ENCODE data around the gene HSD17B1. TPM values are rescaled to one million over a fixed set of nuclear protein-coding genes. Genes with fewer than 3 reads are reported as not detected.

The HSD17B1 gene
- total and polyA plus RNA-seq, 2 of the 13 experiments (the other 11 are each of a cell fraction or from before 2014, with no cell fraction given), result 0.54 to 0.93 TPM

- TF ChIP-seq, protein P1, sequence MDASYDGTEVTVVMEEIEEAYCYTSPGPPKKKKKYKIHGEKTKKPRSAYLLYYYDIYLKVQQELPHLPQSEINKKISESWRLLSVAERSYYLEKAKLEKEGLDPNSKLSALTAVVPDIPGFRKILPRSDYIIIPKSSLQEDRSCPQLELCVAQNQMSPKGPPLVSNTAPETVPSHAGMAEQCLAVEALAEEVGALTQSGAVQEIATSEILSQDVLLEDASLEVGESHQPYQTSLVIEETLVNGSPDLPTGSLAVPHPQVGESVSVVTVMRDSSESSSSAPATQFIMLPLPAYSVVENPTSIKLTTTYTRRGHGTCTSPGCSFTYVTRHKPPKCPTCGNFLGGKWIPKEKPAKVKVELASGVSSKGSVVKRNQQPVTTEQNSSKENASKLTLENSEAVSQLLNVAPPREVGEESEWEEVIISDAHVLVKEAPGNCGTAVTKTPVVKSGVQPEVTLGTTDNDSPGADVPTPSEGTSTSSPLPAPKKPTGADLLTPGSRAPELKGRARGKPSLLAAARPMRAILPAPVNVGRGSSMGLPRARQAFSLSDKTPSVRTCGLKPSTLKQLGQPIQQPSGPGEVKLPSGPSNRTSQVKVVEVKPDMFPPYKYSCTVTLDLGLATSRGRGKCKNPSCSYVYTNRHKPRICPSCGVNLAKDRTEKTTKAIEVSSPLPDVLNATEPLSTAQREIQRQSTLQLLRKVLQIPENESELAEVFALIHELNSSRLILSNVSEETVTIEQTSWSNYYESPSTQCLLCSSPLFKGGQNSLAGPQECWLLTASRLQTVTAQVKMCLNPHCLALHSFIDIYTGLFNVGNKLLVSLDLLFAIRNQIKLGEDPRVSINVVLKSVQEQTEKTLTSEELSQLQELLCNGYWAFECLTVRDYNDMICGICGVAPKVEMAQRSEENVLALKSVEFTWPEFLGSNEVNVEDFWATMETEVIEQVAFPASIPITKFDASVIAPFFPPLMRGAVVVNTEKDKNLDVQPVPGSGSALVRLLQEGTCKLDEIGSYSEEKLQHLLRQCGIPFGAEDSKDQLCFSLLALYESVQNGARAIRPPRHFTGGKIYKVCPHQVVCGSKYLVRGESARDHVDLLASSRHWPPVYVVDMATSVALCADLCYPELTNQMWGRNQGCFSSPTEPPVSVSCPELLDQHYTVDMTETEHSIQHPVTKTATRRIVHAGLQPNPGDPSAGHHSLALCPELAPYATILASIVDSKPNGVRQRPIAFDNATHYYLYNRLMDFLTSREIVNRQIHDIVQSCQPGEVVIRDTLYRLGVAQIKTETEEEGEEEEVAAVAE (CRISPR knock-in tag; IDR thresholded peaks at IDR 0.05; ENCODE audit: borderline replicate concordance), result peak; percentile 82; the same call in 1 of the 2 replicates
- TF ChIP-seq NCOR1 (IDR thresholded peaks at IDR 0.05; ENCODE audit: borderline replicate concordance, low read length) (peak; percentile 38; the same call in 1 of the 2 replicates), TBL1XR1 (IDR thresholded peaks at IDR 0.05; ENCODE audit: borderline replicate concordance, low read length, partially characterized antibody) (peak; percentile 50), SNAI1 (CRISPR knock-in tag; IDR thresholded peaks at IDR 0.05; ENCODE audit: borderline replicate concordance) (0 out of 2 replicates have a peak, but pooled peaks have one; percentile 5), ZNF546 (CRISPR knock-in tag; conservative IDR thresholded peaks at IDR 0.05) (0 out of 2 replicates have a peak, but pooled peaks have one; percentile 45), TBX2 (CRISPR knock-in tag; IDR thresholded peaks at IDR 0.05; ENCODE audit: borderline replicate concordance) (peak; percentile 96), HNRNPL (IDR thresholded peaks at IDR 0.05; ENCODE audit: low read depth, low read length) (no peak), ZNF879 (CRISPR knock-in tag; IDR thresholded peaks at IDR 0.05) (peak; percentile 84; the same call in 1 of the 2 replicates), NR2F1 (CRISPR knock-in tag; IDR thresholded peaks at IDR 0.05) (peak; percentile 63 to 68; a peak in 3 of 4 replicates), GLI4 (CRISPR knock-in tag; IDR thresholded peaks at IDR 0.05; ENCODE audit: borderline replicate concordance) (peak; percentile 24; the same call in 1 of the 2 replicates), ZNF614 (CRISPR knock-in tag; IDR thresholded peaks at IDR 0.05; ENCODE audit: borderline replicate concordance) (peak; percentile 93), ZNF569 (CRISPR knock-in tag; IDR thresholded peaks at IDR 0.05; ENCODE audit: borderline replicate concordance) (no peak), ZNF260 (CRISPR knock-in tag; IDR thresholded peaks at IDR 0.05; ENCODE audit: borderline replicate concordance, low read depth) (no peak), ZFP1 (CRISPR knock-in tag; IDR thresholded peaks at IDR 0.05) (no peak; the same call in 1 of the 2 replicates), HNF4G (IDR thresholded peaks at IDR 0.05; ENCODE audit: borderline replicate concordance, low read depth, low read length) (peak; percentile 65), HNF4G (CRISPR knock-in tag; IDR thresholded peaks at IDR 0.05; ENCODE audit: borderline replicate concordance, low read depth) (peak; percentile 81; the same call in 1 of the 2 replicates), CBFB (CRISPR knock-in tag; IDR thresholded peaks at IDR 0.05) (peak; percentile 7; the same call in 1 of the 2 replicates), FOSL1 (CRISPR knock-in tag; IDR thresholded peaks at IDR 0.05; ENCODE audit: borderline replicate concordance) (peak; percentile 87)
- TF ChIP-seq, protein P2, sequence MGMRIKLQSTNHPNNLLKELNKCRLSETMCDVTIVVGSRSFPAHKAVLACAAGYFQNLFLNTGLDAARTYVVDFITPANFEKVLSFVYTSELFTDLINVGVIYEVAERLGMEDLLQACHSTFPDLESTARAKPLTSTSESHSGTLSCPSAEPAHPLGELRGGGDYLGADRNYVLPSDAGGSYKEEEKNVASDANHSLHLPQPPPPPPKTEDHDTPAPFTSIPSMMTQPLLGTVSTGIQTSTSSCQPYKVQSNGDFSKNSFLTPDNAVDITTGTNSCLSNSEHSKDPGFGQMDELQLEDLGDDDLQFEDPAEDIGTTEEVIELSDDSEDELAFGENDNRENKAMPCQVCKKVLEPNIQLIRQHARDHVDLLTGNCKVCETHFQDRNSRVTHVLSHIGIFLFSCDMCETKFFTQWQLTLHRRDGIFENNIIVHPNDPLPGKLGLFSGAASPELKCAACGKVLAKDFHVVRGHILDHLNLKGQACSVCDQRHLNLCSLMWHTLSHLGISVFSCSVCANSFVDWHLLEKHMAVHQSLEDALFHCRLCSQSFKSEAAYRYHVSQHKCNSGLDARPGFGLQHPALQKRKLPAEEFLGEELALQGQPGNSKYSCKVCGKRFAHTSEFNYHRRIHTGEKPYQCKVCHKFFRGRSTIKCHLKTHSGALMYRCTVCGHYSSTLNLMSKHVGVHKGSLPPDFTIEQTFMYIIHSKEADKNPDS (CRISPR knock-in tag; IDR thresholded peaks at IDR 0.05), result peak; percentile 74; the same call in 1 of the 2 replicates
- TF ChIP-seq, protein P3, sequence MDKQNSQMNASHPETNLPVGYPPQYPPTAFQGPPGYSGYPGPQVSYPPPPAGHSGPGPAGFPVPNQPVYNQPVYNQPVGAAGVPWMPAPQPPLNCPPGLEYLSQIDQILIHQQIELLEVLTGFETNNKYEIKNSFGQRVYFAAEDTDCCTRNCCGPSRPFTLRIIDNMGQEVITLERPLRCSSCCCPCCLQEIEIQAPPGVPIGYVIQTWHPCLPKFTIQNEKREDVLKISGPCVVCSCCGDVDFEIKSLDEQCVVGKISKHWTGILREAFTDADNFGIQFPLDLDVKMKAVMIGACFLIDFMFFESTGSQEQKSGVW (CRISPR knock-in tag; IDR thresholded peaks at IDR 0.05; ENCODE audit: borderline replicate concordance), result peak; percentile 57; the same call in 1 of the 2 replicates
- TF ChIP-seq, protein P4, sequence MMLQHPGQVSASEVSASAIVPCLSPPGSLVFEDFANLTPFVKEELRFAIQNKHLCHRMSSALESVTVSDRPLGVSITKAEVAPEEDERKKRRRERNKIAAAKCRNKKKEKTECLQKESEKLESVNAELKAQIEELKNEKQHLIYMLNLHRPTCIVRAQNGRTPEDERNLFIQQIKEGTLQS (CRISPR knock-in tag; IDR thresholded peaks at IDR 0.05), result peak; percentile 88
Observed at GRCh38 chr17:42541041-42541833, 11.5 kb upstream of the HSD17B1 start (continued).
